Activated CD4-positive, alpha-beta T cell treated with anti-CD3 and anti-CD28 coated beads for 24 hours (primary cell): ENCODE results near the gene ZBTB32.
A peak's percentile ranks its signal among the peaks of the same experiment; 100 is the strongest.

Experiments used
- DNase-seq, 2 donors: peaks; one replicate each; pipeline ENCODE4 v3.0.0-alpha.2; 2020; ENCODE audit warnings: low read depth in 2 of 2

The ZBTB32 gene

GRCh38 chr19:35695895-35696422, 8.4 kb upstream of the ZBTB32 start:
- no peak for DNase-seq

GRCh38 chr19:35696835-35697234, 7.5 kb upstream of the ZBTB32 start:
- DNase-seq, result no peak

DNA sequence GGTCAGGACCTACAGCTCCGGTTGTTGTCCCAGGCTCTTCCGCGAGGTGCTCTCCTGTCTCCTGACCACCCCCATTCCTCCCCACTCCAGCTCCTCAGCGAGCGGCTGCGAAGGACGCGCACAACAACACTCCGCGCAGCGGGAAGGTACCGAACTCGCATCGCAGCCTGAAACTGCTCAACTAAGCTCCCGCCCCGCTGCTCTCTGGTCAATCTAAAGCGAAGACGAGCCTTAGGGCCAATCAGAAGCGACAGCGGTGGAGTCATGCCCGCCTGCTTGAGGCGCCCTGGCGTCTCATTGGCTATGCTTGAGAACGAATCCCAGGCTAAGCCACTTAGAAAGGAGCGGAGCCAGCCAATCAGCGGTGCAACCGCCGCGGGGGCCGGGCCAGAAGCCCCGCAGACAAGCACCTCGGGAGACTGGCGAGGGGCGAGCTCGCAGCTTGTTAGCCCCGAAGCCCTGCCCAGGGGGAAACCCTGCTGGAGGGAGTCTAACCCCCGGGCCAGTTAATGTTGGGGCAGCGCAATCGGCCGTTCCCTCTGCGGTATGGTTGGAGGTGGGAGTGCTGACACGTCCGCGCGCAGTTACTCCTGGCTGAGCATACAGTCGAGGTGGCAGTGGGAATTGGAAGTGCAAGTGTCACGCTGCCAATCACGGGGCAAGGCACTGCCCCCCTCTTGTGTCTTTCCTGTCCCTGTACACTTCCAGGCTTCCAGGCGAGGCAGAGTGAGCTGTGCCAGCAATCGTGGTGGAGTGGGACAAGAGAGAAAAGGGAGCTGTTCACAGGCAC, 1.9 kb upstream of the ZBTB32 start:
- DNase-seq, result peak; percentile 85 to 87

DNA sequence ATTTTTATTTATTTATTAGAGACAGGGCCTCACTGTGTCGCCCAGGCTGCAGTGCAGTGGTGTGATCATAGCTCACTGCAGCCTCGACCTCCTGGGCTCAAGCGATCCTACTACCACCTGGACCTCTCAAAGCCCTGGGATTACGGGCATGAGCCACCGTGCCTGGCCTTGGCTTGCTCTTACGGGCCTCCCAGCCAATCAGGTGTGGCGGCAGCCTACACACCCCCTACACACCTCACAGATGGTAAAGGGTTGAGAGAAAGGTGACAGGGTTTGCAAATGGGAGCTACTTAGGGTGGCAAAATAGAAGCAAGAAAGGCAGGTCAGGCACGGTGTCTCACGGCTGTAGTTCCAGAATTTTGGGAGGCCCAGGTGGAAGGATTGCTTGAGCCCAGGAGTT, 1.0 kb upstream of the ZBTB32 start:
- DNase-seq, result no peak

- no peak for DNase-seq
Observed at GRCh38 chr19:35708391-35708790, 4.0 kb downstream of the ZBTB32 start.

DNA sequence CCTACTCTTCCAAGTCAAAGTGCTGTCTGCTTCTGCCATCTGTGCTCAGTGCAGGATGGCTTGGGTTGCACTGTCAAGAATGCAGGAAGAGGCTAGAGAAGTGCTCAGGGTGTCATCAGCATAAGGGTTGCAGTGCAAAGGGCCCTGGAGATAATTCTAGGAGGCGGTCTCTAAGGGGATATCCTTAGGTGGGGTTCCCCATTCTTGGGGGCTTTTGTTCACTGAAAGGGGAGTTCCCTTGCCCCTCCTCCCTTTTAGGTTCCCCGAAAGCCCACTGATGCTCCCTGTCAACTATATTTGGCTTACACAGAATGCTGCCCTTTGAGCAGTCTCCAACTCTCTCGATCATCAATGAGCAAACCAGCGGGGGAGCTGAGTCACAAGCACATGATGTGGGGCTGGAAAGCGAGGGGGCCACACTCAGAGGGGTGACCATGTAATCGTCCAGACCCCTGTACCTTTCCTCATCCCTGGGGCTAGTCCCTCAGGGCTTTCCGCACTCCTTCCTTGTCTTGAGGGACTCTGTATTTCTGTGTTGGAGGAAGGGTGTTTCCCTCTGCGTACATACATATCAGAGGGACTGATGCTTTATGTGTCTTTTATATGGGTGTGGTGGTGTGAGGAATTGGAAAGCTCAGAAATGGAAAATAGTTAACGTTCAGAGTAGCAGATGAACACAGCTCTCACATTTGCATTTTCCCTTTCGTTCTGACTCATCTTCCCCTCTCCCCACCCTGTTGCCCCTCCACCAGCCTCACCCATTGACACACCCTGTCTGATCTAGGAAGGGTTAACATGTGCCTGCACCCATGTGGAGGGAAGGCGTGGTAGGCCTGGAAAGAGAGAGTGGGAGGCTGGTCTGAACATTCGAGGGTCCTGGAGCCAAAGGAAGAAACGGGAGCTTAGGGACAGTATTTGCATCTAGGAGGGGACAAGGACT, 6.7 kb downstream of the ZBTB32 start:
- peak; percentile 42 to 55 for DNase-seq

DNA sequence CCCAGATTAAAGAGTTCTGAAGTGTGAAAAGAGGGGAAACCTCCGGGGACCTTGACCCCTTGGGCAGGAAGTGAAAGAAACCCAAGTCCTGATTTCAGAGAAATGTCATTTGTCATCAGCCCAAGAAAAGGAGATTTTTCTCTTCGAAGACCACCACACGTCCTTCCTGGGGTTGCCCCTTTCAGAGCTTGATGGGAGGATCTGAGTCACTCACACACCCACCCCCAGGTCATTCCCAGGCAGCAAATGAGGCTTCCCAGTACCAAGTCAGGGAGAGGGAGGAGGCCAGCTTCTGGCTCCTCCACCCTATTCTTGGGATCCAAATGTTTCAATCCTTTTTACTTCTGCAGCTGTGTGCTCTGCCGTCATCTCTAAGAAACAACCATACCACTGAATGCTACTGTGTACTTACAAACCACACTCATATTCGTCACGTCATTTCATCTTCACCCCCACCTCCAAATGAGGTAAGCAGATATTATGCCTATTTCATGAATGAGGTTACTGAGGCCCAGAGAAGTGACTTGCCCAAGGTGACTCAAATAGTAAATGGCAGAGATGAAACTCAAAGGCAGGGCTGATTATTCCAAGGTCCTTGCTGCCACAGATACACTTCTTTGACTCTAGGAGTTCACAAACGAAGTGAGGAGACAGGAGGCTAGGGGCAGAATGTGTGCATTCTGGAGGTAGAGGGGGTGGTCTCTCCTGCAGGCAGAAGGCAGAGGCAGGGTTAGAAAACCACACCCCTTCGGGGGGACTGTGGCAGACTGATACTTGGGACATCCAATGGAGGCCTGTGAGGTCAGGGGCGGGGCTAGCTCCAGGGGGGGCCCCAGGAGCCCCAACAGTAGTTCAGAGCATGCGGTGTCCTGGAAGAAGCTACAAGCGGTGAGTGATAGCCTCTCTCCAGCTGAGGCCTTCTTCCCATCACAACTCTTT, 8.5 kb downstream of the ZBTB32 start:
- DNase-seq, result peak; percentile 71 to 77

GRCh38 chr19:35713506-35713850, 9.1 kb downstream of the ZBTB32 start:
- no peak for DNase-seq

DNA sequence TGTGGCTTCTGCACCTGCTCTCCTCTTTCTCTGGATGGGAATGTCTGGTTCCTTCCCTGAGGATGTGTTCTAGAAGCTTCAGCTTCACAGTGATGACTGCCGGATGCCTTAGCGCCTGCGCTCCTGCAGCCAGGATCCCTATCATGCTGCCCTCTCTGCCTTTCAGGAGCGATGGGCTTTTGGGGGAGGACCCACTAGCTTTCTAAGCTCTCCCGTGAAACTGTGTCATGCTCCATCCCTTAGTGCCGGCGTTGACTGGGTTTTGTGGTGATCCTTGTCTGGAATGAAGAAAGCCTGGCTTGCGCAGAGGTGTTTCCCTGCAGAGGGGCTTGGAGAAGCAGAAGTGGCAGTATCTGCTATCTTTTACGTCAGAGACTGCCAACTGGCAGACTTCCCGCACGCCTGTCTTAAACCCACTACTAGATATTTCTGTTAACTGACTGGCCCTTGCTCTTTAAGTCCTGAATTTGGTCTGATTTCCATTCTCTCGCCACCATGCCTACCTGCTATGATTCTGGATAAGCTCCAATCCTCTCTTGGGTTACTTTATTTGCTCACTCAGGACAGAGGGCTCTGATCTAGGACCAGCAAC, 9.6 kb downstream of the ZBTB32 start:
- DNase-seq, result no peak

DNA sequence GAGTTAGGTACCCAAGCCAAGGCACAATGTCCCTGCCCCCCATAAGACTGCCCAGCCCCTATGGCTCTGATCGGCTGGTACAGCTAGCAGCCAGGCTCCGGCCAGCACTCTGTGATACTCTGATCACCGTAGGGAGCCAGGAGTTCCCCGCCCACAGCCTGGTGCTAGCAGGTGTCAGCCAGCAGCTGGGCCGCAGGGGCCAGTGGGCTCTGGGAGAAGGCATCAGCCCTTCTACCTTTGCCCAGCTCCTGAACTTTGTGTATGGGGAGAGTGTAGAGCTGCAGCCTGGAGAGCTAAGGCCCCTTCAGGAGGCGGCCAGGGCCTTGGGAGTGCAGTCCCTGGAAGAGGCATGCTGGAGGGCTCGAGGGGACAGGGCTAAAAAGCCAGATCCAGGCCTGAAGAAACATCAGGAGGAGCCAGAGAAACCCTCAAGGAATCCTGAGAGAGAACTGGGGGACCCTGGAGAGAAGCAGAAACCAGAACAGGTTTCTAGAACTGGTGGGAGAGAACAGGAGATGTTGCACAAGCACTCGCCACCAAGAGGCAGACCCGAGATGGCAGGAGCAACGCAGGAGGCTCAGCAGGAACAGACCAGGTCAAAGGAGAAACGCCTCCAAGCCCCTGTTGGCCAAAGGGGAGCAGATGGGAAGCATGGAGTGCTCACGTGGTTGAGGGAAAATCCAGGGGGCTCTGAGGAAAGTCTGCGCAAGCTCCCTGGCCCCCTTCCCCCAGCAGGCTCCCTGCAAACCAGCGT, 10.4 kb downstream of the ZBTB32 start:
- no peak for DNase-seq

DNA sequence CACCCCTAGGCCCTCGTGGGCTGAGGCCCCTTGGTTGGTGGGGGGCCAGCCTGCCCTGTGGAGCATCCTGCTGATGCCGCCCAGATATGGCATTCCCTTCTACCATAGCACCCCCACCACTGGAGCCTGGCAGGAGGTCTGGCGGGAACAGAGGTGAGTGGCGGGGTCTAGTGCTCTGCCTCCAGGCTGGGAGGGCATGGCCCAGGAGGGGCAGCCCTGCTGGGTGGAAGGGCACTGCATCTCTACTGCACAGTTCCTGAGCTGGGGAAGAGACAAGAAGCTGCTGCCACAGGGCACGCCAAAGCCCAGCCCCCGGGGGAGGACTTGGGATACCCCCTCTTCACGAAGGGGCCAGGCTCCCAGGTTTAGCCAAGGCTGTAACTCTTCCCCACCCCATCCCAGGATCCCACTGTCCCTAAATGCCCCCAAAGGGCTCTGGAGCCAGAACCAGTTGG, 11.0 kb downstream of the ZBTB32 start:
- no peak for DNase-seq

- DNase-seq, result no peak
Observed at GRCh38 chr19:35715981-35716800, 11.8 kb downstream of the ZBTB32 start.

- DNase-seq, result peak; percentile 65 to 92
Observed at GRCh38 chr19:35716801-35717664, 12.7 kb downstream of the ZBTB32 start.

DNA sequence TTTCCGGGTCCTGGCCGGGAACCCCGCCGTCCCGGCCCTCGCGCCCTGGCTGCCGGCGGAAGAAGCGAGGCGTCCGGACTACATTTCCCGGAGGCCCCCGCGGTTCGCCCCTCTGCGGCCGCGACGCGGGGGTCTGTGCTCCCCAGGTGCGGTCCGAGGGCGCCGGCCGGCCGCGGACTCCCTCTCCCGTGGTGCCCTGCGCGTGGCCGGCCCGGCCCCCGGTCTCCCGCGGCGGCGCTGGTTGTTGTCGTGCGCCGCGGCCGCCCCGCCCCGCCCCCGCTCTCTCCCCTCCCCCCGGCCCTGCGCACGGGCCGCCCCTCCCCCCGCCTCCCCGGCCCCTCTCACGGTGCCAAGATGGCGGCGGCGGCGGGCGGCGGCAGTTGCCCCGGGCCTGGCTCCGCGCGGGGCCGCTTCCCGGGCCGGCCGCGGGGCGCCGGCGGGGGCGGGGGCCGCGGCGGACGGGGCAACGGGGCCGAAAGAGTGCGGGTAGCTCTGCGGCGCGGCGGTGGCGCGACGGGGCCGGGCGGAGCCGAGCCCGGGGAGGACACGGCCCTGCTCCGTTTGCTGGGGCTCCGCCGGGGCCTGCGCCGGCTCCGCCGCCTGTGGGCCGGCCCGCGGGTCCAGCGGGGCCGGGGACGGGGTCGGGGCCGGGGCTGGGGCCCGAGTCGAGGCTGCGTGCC, 13.4 kb downstream of the ZBTB32 start, which contains the start of gene KMT2B:
Gene KMT2B (plus strand): TSS at position 339 of the 680 bp plus-strand sequence. CDS start 16 bp downstream, at position 355.
- DNase-seq, result peak in 1 of 2 donors; percentile 92

DNA sequence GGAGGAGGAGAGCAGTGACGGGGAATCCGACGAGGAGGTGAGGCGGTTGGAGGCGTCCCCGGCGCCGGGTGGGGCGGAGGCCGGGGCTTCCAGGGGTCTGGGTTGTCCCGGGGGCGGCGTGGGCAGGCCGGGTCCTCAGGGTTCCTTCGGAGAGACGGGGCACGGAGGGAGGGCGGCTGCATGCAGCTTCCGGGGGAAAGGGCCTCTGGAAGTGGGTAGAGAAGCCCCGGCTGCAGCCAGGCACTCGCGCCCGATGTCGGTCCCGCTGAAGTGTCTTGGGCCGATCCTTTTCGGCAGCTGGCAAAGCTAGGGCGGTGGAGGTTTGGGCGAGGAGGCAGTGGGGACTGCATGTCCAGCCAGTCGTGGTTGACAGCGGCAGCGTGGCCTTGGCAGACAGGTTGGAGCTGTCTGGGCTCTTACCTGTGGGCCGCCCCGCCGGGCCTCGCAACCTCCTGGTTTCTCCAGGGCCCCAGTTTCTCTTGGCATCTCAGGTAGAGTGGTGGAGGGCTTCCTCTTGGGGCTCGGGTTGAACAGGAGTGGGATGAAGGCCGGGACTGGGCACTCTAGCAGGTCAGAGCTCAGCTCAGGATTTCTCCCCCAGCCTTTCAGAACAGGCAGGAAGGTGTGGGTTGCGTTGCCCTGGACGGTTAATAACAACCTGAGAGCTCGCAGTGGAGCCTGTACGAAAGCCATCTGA, 14.1 kb downstream of the ZBTB32 start:
- peak in 1 of 2 donors; percentile 52 for DNase-seq

DNA sequence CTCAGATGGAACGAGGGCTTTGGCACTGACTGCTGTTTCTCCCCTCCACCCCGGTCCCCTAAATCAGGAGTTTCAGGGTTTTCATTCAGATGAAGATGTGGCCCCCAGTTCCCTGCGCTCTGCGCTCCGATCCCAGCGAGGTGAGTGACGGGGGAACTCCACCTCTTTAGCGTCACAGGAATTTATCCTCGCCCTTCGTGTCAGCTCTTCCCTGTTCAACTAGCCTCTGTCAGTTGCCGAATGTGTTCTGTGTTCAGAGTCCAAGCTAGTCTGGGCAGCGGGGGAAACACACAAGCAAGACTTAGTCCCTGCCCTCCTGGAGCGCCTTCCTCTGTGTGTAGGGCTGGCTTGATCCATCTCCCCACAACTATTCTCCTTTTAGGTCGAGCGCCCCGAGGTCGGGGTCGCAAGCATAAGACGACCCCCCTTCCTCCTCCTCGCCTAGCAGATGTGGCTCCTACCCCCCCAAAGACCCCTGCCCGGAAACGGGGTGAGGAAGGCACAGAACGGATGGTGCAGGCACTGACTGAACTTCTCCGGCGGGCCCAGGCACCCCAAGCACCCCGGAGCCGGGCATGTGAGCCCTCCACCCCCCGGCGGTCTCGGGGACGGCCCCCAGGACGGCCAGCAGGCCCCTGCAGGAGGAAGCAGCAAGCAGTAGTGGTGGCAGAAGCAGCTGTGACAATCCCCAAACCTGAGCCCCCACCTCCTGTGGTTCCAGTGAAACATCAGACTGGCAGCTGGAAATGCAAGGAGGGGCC, 15.2 kb downstream of the ZBTB32 start:
- DNase-seq, result no peak
